ENCODE results near the gene CELF2. TPM values are rescaled to one million over a fixed set of nuclear protein-coding genes. Genes with fewer than 3 reads are reported as not detected.

CELF2 gene
- total and polyA plus RNA-seq, 8 donors, result 58.0 to 107 (median 65.9) TPM

GRCh38 chr10:11141571-11142091 is 124.0 kb downstream of the CELF2 start:
- H3K4me1 ChIP-seq, result peaks cover 4 to 27% of the 10 kb centered on the region in 2 donors
- H3K4me3 ChIP-seq, result no peak overlapping the region
- H3K27me3 ChIP-seq, result no peaks in the 10 kb centered on the region
- H3K27ac ChIP-seq, result no peak overlapping the region
- ATAC-seq (peak; percentile 36), DNase-seq (no peak)
- H3K36me3 ChIP-seq, result no peaks in the 10 kb centered on the region
- intact Hi-C loops (cut with DNase I), result no loop called here
- no peaks in the 10 kb centered on the region for H3K9me3 ChIP-seq
- TF ChIP-seq, protein P1, sequence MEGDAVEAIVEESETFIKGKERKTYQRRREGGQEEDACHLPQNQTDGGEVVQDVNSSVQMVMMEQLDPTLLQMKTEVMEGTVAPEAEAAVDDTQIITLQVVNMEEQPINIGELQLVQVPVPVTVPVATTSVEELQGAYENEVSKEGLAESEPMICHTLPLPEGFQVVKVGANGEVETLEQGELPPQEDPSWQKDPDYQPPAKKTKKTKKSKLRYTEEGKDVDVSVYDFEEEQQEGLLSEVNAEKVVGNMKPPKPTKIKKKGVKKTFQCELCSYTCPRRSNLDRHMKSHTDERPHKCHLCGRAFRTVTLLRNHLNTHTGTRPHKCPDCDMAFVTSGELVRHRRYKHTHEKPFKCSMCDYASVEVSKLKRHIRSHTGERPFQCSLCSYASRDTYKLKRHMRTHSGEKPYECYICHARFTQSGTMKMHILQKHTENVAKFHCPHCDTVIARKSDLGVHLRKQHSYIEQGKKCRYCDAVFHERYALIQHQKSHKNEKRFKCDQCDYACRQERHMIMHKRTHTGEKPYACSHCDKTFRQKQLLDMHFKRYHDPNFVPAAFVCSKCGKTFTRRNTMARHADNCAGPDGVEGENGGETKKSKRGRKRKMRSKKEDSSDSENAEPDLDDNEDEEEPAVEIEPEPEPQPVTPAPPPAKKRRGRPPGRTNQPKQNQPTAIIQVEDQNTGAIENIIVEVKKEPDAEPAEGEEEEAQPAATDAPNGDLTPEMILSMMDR (IDR thresholded peaks at IDR 0.05), result no peak

- DNase-seq (no peak), ATAC-seq (no peak)
- no peak overlapping the region for H3K4me3 ChIP-seq
- intact Hi-C loops (cut with DNase I), result no loop called here
- no peaks in the 10 kb centered on the region for H3K36me3 ChIP-seq
- peaks cover 4 to 39% of the 10 kb centered on the region in 2 donors for H3K4me1 ChIP-seq
- TF ChIP-seq, protein P1 (IDR thresholded peaks at IDR 0.05), result no peak
- no peaks in the 10 kb centered on the region for H3K27me3 ChIP-seq
- no peaks in the 10 kb centered on the region for H3K9me3 ChIP-seq
- no peak overlapping the region for H3K27ac ChIP-seq
Observed at GRCh38 chr10:11142777-11143176, 125.1 kb downstream of the CELF2 start.

DNA sequence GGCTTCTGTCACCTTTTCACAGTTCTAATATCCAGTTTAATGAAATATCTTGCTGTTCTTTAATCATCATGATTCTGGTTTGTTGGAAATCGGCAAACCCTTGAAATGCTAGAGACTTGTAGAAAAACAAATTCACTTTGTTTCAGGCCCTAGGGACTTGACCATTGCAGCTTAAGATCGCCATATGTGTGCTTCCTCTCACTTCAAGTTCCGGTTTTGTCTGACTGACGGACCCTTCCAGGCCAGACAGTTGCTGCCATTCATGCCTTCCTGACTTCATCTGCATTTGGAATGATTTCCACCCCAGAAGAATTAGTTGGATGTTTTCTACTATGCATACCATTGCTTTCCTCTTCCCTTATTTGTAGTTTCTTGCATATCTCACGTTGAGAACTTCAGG is 125.6 kb downstream of the CELF2 start:
- H3K36me3 ChIP-seq, result no peaks in the 10 kb centered on the region
- DNase-seq (no peak), ATAC-seq (no peak)
- no peaks in the 10 kb centered on the region for H3K27me3 ChIP-seq
- H3K9me3 ChIP-seq, result no peaks in the 10 kb centered on the region
- H3K27ac ChIP-seq, result no peak overlapping the region
- peaks cover 4 to 44% of the 10 kb centered on the region in 2 donors for H3K4me1 ChIP-seq
- TF ChIP-seq, protein P1 (IDR thresholded peaks at IDR 0.05), result no peak
- H3K4me3 ChIP-seq, result no peak overlapping the region
- intact Hi-C loops (cut with DNase I), result no loop called here

GRCh38 chr10:11144626-11145494 is 127.2 kb downstream of the CELF2 start:
- Histone ChIP-seq H3K36me3 (no peaks in the 10 kb centered on the region), H3K9me3 (no peaks in the 10 kb centered on the region), H3K27me3 (no peaks in the 10 kb centered on the region), H3K4me3 (no peak overlapping the region), H3K4me1 (peaks cover 4 to 60% of the 10 kb centered on the region in 2 donors), H3K27ac (peak overlapping the region in 1 of 2 donors; percentile 45)
- TF ChIP-seq, protein P1 (IDR thresholded peaks at IDR 0.05), result no peak
- no peak for DNase-seq
- ATAC-seq, result no peak
- intact Hi-C loops (cut with DNase I), result no loop called here

GRCh38 chr10:11145495-11145855 is 127.8 kb downstream of the CELF2 start:
- peak overlapping the region in 1 of 2 donors; percentile 45 for H3K27ac ChIP-seq
- intact Hi-C loops (cut with DNase I), result no loop called here
- peak in 1 of 4 donors; percentile 63 for DNase-seq

More at GRCh38 chr10:11145495-11145855, 127.8 kb downstream of the CELF2 start:
- Histone ChIP-seq H3K4me1 (peaks cover 4 to 65% of the 10 kb centered on the region in 2 donors), H3K9me3 (no peaks in the 10 kb centered on the region), H3K36me3 (no peaks in the 10 kb centered on the region), H3K4me3 (no peak overlapping the region), H3K27me3 (no peaks in the 10 kb centered on the region)
- TF ChIP-seq, protein P1 (IDR thresholded peaks at IDR 0.05), result no peak
- peak; percentile 55 for ATAC-seq

Measured in left lung (tissue), 10 donors.